Measurements from ENCODE around the gene SLC30A1.

- TF ChIP-seq, protein P1, sequence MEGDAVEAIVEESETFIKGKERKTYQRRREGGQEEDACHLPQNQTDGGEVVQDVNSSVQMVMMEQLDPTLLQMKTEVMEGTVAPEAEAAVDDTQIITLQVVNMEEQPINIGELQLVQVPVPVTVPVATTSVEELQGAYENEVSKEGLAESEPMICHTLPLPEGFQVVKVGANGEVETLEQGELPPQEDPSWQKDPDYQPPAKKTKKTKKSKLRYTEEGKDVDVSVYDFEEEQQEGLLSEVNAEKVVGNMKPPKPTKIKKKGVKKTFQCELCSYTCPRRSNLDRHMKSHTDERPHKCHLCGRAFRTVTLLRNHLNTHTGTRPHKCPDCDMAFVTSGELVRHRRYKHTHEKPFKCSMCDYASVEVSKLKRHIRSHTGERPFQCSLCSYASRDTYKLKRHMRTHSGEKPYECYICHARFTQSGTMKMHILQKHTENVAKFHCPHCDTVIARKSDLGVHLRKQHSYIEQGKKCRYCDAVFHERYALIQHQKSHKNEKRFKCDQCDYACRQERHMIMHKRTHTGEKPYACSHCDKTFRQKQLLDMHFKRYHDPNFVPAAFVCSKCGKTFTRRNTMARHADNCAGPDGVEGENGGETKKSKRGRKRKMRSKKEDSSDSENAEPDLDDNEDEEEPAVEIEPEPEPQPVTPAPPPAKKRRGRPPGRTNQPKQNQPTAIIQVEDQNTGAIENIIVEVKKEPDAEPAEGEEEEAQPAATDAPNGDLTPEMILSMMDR (IDR thresholded peaks at IDR 0.05) = no peak
- TF ChIP-seq POLR2A (IDR thresholded peaks at IDR 0.05) = no peak
Measured at GRCh38 chr1:211606914-211607753, 28.2 kb upstream of the SLC30A1 start.
